ENCODE results near the gene OMG. TPM values are rescaled to one million over a fixed set of nuclear protein-coding genes. Genes with fewer than 3 reads are reported as not detected.
"Not testable (repeated sequence)": the region's sequence is repeated elsewhere in the genome, so short reads cannot be mapped to it uniquely, and the experiment has no call there.

OMG gene
- total and polyA plus RNA-seq, 4 donors: 0.65 TPM; not detected in 3

DNA sequence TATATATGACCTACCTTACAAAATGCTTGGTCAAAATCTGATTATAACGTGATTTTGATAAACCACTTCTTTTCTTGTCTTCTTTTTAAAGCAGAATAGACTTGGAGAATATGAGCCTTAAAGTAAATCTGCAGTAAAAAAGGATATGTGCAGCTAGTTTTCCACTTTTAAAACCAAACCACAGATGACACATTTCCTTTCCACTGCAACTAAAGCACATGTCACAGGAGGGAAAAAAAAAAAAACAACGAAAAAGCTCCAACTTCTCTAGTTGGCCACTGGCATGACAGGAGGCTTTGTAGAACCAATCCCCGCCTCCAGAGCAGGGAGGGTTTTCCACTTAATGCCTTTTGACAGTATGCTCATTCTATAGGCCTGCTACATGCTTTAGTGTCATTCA, 24.4 kb upstream of the OMG start, which contains the start of gene EVI2A:
TSS of gene EVI2A (minus strand) at position 142 of the 400 bp plus-strand sequence. CDS start 2,609 bp downstream, outside the sequence.
- Histone ChIP-seq H3K4me3 (ENCODE audit: low read length in 2 of 2) (no peak within 1 kb of the TSS), H3K27ac (ENCODE audit: low read depth in 1 of 2, low read length in 2 of 2) (no peak within 1 kb of the TSS), H3K27me3 (ENCODE audit: control insufficient read depth in 1 of 2, insufficient read depth in 2 of 2, low read length in 1 of 2) (no peaks in the 10 kb centered on the region), H3K4me1 (ENCODE audit: control insufficient read depth in 1 of 2, insufficient read depth in 2 of 2, low read length in 2 of 2) (no peaks in the 10 kb centered on the region), H3K9me3 (ENCODE audit: control insufficient read depth, low read length) (no peaks in the 10 kb centered on the region), H3K36me3 (ENCODE audit: control insufficient read depth in 1 of 2, insufficient read depth in 2 of 2, low read length in 1 of 2) (peaks cover 0 to 2% of the 10 kb centered on the region in 2 donors)
- intact Hi-C loops (cut with DNase I): no loop called here
- DNase-seq: peak in 1 of 2 donors; percentile 69
- peak; percentile 44 for ATAC-seq (ENCODE audit: low FRiP score)
- WGBS, 2 donors: 63 to 67% methylated on average over 3 of the region's 3 CpGs

DNA sequence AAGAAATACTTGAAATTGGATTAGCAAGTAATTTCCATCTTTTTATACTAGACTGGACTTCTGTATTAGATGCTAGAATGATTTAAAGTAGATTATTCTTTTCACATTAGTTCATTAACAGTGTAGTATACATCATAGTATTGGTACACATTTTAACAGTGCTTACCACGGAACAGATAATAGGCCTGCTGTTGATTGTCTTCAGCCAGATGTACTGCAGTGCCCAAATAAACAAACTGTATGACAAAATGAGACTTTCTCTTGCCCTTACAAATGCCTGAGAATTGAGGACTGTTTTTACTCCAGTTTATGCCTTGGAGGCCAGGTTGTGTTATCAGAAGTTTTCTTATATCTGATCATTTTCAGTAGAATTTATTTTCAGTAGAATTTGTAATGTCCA, 23.8 kb upstream of the OMG start:
- ATAC-seq (ENCODE audit: low FRiP score): no peak
- intact Hi-C loops (cut with DNase I): no loop called here
- H3K27ac ChIP-seq (ENCODE audit: low read depth in 1 of 2, low read length in 2 of 2): no peak overlapping the region

DNA sequence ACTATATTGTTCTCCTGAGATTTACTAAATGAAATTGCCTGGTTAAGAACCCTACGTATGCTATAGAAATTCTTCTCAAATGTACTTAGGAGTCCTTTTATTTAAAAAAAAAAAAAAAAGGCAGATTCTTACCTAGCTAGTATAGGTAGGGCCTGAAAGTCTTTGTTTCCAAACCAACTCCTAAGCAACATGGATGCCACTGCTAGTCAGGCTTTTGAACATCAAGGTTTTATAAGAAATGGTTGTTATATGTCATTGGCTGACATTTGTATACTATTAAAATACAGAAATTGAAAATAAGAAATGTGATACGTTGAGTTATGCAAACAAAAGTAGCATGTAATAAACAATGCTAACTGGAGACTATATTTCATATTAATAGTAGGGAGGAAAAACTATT, 23.2 kb upstream of the OMG start:
- no peak overlapping the region for H3K27ac ChIP-seq (ENCODE audit: low read depth in 1 of 2, low read length in 2 of 2)

More for the DNA sequence above, 23.8 kb upstream of the OMG start:
- Histone ChIP-seq H3K36me3 (ENCODE audit: control insufficient read depth in 1 of 2, insufficient read depth in 2 of 2, low read length in 1 of 2) (no peaks in the 10 kb centered on the region), H3K9me3 (ENCODE audit: control insufficient read depth, low read length) (no peaks in the 10 kb centered on the region), H3K27me3 (ENCODE audit: control insufficient read depth in 1 of 2, insufficient read depth in 2 of 2, low read length in 1 of 2) (no peaks in the 10 kb centered on the region), H3K4me1 (ENCODE audit: control insufficient read depth in 1 of 2, insufficient read depth in 2 of 2, low read length in 2 of 2) (no peaks in the 10 kb centered on the region), H3K4me3 (ENCODE audit: low read length in 2 of 2) (no peak overlapping the region)
- 23 to 28% methylated on average over 1 of the region's 1 CpG for WGBS, 2 donors
- no peak for DNase-seq

GRCh38 chr17:31318851-31319661, 22.0 kb upstream of the OMG start:
- Histone ChIP-seq H3K4me3 (ENCODE audit: low read length in 2 of 2) (no peak overlapping the region), H3K9me3 (ENCODE audit: control insufficient read depth, low read length) (no peaks in the 10 kb centered on the region), H3K27ac (ENCODE audit: low read depth in 1 of 2, low read length in 2 of 2) (no peak overlapping the region), H3K36me3 (ENCODE audit: control insufficient read depth in 1 of 2, insufficient read depth in 2 of 2, low read length in 1 of 2) (no peaks in the 10 kb centered on the region), H3K4me1 (ENCODE audit: control insufficient read depth in 1 of 2, insufficient read depth in 2 of 2, low read length in 2 of 2) (no peaks in the 10 kb centered on the region), H3K27me3 (ENCODE audit: control insufficient read depth in 1 of 2, insufficient read depth in 2 of 2, low read length in 1 of 2) (no peaks in the 10 kb centered on the region)
- no peak for DNase-seq
- intact Hi-C loops (cut with DNase I): no loop called here
- no peak for ATAC-seq (ENCODE audit: low FRiP score)
- 81 to 83% methylated on average over 5 of the region's 5 CpGs for WGBS, 2 donors

More for the DNA sequence above, 23.2 kb upstream of the OMG start:
- no peaks in the 10 kb centered on the region for H3K9me3 ChIP-seq (ENCODE audit: control insufficient read depth, low read length)
- intact Hi-C loops (cut with DNase I): no loop called here
- WGBS, 2 donors: 93 to 95% methylated on average over 2 of the region's 2 CpGs
- ATAC-seq (ENCODE audit: low FRiP score) (no peak), DNase-seq (no peak)
- H3K36me3 ChIP-seq (ENCODE audit: control insufficient read depth in 1 of 2, insufficient read depth in 2 of 2, low read length in 1 of 2): no peaks in the 10 kb centered on the region
- H3K27me3 ChIP-seq (ENCODE audit: control insufficient read depth in 1 of 2, insufficient read depth in 2 of 2, low read length in 1 of 2): no peaks in the 10 kb centered on the region
- no peak overlapping the region for H3K4me3 ChIP-seq (ENCODE audit: low read length in 2 of 2)
- no peaks in the 10 kb centered on the region for H3K4me1 ChIP-seq (ENCODE audit: control insufficient read depth in 1 of 2, insufficient read depth in 2 of 2, low read length in 2 of 2)

DNA sequence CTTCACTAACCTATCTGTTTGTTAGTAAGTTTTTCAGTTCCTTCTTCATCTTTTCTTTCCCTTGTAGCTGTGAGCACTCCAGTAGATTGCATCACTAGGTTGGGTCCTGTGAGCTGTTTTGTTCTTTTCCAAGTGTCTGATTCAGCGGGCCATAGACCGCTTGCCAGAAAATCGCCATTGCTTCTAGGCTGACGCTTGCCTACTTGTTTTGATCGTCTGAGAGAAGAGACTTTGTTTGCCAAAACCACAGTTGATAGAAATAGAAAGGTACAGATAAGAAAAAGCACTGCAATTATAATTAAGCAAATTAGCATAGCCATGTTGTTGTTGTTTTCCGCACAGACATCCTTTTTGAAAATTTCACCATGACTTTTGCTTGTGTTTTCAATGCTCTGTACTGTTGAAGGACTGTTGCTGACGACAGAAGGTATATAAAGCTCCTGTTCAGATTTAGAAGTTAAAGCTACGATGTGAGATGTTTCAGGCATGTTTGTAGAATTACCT, 21.3 kb upstream of the OMG start:
- H3K9me3 ChIP-seq (ENCODE audit: control insufficient read depth, low read length): no peaks in the 10 kb centered on the region
- H3K4me1 ChIP-seq (ENCODE audit: control insufficient read depth in 1 of 2, insufficient read depth in 2 of 2, low read length in 2 of 2): no peaks in the 10 kb centered on the region
- no peaks in the 10 kb centered on the region for H3K36me3 ChIP-seq (ENCODE audit: control insufficient read depth in 1 of 2, insufficient read depth in 2 of 2, low read length in 1 of 2)
- peak in 1 of 2 donors; percentile 73 for DNase-seq
- 68 to 69% methylated on average over 8 of the region's 8 CpGs for WGBS, 2 donors
- no peak overlapping the region for H3K4me3 ChIP-seq (ENCODE audit: low read length in 2 of 2)
- H3K27ac ChIP-seq (ENCODE audit: low read depth in 1 of 2, low read length in 2 of 2): no peak overlapping the region
- intact Hi-C loops (cut with DNase I): no loop called here
- no peaks in the 10 kb centered on the region for H3K27me3 ChIP-seq (ENCODE audit: control insufficient read depth in 1 of 2, insufficient read depth in 2 of 2, low read length in 1 of 2)
- peak; percentile 64 for ATAC-seq (ENCODE audit: low FRiP score)

- Histone ChIP-seq H3K27me3 (ENCODE audit: control insufficient read depth in 1 of 2, insufficient read depth in 2 of 2, low read length in 1 of 2) (no peaks in the 10 kb centered on the region), H3K36me3 (ENCODE audit: control insufficient read depth in 1 of 2, insufficient read depth in 2 of 2, low read length in 1 of 2) (no peaks in the 10 kb centered on the region), H3K27ac (ENCODE audit: low read depth in 1 of 2, low read length in 2 of 2) (no peak overlapping the region), H3K4me3 (ENCODE audit: low read length in 2 of 2) (no peak overlapping the region), H3K4me1 (ENCODE audit: control insufficient read depth in 1 of 2, insufficient read depth in 2 of 2, low read length in 2 of 2) (no peaks in the 10 kb centered on the region), H3K9me3 (ENCODE audit: control insufficient read depth, low read length) (no peaks in the 10 kb centered on the region)
- intact Hi-C loops (cut with DNase I): no loop called here
- WGBS, 2 donors: 70 to 96% methylated on average over 3 of the region's 3 CpGs
- no peak for ATAC-seq (ENCODE audit: low FRiP score)
- no peak for DNase-seq
These were observed 17.7 kb upstream of the OMG start for GRCh38 chr17:31314782-31315100.

- H3K9me3 ChIP-seq (ENCODE audit: control insufficient read depth, low read length): no peaks in the 10 kb centered on the region
- DNase-seq: no peak
- 86 to 90% methylated on average over 3 of the region's 3 CpGs for WGBS, 2 donors
- H3K27ac ChIP-seq (ENCODE audit: low read depth in 1 of 2, low read length in 2 of 2): no peak within 1 kb of the TSS
- no peak within 1 kb of the TSS for H3K4me3 ChIP-seq (ENCODE audit: low read length in 2 of 2)
- no peaks in the 10 kb centered on the region for H3K4me1 ChIP-seq (ENCODE audit: control insufficient read depth in 1 of 2, insufficient read depth in 2 of 2, low read length in 2 of 2)
- intact Hi-C loops (cut with DNase I): no loop called here
- ATAC-seq (ENCODE audit: low FRiP score): no peak
- no peaks in the 10 kb centered on the region for H3K36me3 ChIP-seq (ENCODE audit: control insufficient read depth in 1 of 2, insufficient read depth in 2 of 2, low read length in 1 of 2)
- H3K27me3 ChIP-seq (ENCODE audit: control insufficient read depth in 1 of 2, insufficient read depth in 2 of 2, low read length in 1 of 2): no peaks in the 10 kb centered on the region
These were observed 17.1 kb upstream of the OMG start, which contains the start of gene EVI2B for GRCh38 chr17:31313982-31314781. Gene EVI2B, minus strand, starts transcription at chr17:31314054. Its CDS starts 8,445 bp downstream, at chr17:31305609.

DNA sequence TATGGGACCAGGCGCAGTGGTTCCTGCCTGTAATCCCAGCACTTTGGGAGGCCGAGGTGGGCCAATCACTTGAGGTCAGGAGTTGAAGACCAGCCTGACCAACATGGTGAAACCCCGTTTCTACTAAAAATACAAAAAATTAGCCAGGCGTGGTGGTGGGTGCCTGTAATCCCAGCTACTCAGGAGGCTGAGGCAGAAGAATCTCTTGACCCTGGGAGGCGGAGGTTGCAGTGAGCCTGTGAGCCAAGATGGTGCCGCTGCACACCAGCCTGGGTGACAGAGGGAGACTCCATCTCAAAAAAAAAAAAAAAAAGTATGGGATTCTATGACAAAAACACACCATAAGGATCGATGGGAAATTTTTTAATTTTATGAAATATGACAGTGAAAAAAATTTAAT, 15.2 kb upstream of the OMG start:
- not testable (repeated sequence) for H3K36me3 ChIP-seq (ENCODE audit: control insufficient read depth in 1 of 2, insufficient read depth in 2 of 2, low read length in 1 of 2)
- peak in 1 of 2 donors; percentile 53 for DNase-seq

More for the DNA sequence above, 15.2 kb upstream of the OMG start:
- ATAC-seq (ENCODE audit: low FRiP score); H3K27me3 ChIP-seq (ENCODE audit: control insufficient read depth in 1 of 2, insufficient read depth in 2 of 2, low read length in 1 of 2); H3K9me3 ChIP-seq (ENCODE audit: control insufficient read depth, low read length); H3K4me3 ChIP-seq (ENCODE audit: low read length in 2 of 2); intact Hi-C loops (cut with DNase I); H3K27ac ChIP-seq (ENCODE audit: low read depth in 1 of 2, low read length in 2 of 2); H3K4me1 ChIP-seq (ENCODE audit: control insufficient read depth in 1 of 2, insufficient read depth in 2 of 2, low read length in 2 of 2): not testable (repeated sequence)
- WGBS, 2 donors: 76 to 86% methylated on average over 6 to 7 of the region's 7 CpGs
